Stimulated activated memory B cell treated with anti-CD40 and anti-IgM and Interleukin-4, amounts not matched to agents 10 μg/mL and 1 μg/mL and 100 μg/mL, for 72 hours (primary cell): ENCODE measurements around the gene RPS17.
A peak's percentile ranks its signal among the peaks of the same experiment; 100 is the strongest.

Experiments used
- ATAC-seq: fragments of 150-1000 bp; cut with Tn5 transposase; 2 replicates; pipeline ENCODE4 v1.10.0; 2021
- H3K27ac Mint-ChIP-seq: one replicate; pipeline ENCODE4 v1.8.0; 2022; ENCODE audit warnings: mild to moderate bottlenecking, mixed read lengths
- H3K27me3 Mint-ChIP-seq: one replicate; pipeline ENCODE4 v1.8.0; 2022; ENCODE audit warnings: mixed read lengths
- H3K36me3 Mint-ChIP-seq: one replicate; pipeline ENCODE4 v1.8.0; 2022; ENCODE audit warnings: mixed read lengths
- H3K4me1 Mint-ChIP-seq: one replicate; pipeline ENCODE4 v1.8.0; 2022; ENCODE audit warnings: mixed read lengths
- H3K4me3 Mint-ChIP-seq: one replicate; pipeline ENCODE4 v1.8.0; 2022; ENCODE audit warnings: mild to moderate bottlenecking, moderate library complexity, mixed read lengths
- H3K9me3 Mint-ChIP-seq: one replicate; pipeline ENCODE4 v1.8.0; 2022; ENCODE audit warnings: mixed read lengths

Gene RPS17

DNA sequence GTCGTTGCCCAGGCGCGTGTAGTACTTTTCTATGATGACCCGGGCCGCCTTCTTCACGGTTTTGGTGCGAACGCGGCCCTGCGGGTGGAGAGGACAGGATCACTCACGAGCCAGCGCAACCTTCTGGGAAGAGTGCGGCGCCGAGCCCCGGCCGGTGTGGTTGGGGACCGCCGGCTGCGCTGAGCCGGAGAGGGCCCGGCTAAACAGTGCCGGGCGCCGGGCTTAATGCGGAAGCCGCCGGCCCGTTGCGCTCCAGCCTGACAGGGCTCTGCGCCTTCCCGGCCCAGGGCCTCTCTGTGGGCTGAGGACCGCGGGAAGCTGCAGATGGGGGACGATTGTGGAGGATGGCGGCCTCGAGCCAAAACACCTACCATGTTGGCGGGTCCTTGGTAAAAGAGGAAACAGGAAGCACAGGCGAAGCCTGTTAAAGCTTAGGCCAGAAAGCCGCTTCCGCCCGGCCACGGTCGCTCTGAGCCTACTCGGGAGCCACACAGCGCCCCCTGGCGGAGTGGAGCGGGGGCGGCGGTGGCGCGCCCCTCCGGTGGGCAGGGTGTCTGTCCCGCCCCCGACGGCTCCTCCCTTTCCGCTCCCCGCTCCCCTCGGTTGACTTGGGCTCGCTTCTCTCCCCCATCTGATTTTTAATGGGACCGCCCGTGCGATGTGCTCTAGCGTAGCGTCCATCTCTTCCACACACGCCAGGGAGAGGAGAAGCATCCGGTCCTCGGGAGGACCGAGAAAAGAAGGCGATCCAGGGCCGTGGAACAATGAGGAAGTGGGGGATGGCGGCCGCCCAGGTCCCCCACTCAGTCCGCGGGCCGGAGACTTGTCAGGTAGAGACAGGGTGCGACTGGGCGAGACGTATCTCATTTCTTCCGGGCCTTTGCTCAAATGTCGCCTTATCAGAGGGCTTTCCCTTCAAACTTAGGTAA is at the start of gene RPS17:
RPS17 (minus strand) TSS at position 403 of the 929 bp plus-strand sequence; CDS start at position 374, 29 bp downstream.
- Mint-ChIP-seq H3K27ac (peak within 1 kb of the TSS; percentile 94), H3K36me3 (peaks cover 47% of the 10 kb centered on the region), H3K27me3 (no peaks in the 10 kb centered on the region), H3K4me1 (peaks cover 45% of the 10 kb centered on the region), H3K4me3 (peak within 1 kb of the TSS; percentile 94), H3K9me3 (no peaks in the 10 kb centered on the region)
- ATAC-seq, result peak; percentile 99

DNA sequence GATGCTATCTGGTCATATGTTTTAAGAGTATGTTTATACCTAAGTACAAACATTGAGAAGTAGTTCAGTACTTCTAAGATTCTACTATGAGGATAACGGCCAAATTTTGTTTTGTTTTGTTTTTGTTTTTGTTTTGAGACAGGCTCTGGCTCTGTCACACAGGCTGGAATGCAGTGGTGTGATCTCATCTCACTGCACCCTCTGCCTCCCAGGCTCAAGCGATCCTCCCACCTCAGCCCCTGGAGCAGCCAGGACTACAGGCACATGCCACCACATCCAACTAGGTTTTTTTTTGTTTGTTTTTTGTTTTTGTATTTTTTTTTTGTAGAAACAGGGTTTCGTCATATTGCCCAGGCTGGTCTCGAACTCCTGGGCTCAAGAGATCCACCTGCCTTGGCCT is 47.5 kb upstream of the RPS17 start:
- no peak for ATAC-seq
- Mint-ChIP-seq H3K36me3 (no peaks in the 10 kb centered on the region), H3K27ac (no peak overlapping the region), H3K4me3 (no peak overlapping the region), H3K9me3 (no peaks in the 10 kb centered on the region), H3K27me3 (peaks cover 22% of the 10 kb centered on the region), H3K4me1 (no peaks in the 10 kb centered on the region)

DNA sequence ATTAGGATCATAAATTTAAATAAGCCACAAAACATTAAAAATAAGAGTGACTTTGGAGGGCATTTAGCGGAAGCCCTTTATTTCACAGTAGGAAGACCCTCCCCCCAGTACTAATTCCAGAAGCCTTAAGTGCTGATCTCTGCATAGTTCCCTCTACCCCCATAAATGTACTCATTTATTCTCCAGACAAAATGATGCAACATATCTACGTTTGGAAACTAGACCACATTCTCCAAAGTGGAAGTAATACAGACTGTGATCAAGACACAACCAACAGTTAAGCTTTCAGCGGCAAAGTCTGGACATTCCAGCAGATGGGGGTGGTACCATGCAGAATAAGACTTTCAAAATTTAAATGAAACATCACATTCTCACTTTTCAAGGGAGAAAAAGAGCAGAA is 44.8 kb upstream of the RPS17 start:
- peaks cover 8% of the 10 kb centered on the region for H3K27me3 Mint-ChIP-seq
- no peaks in the 10 kb centered on the region for H3K9me3 Mint-ChIP-seq
- ATAC-seq, result no peak
- H3K27ac Mint-ChIP-seq, result no peak overlapping the region
- no peaks in the 10 kb centered on the region for H3K36me3 Mint-ChIP-seq
- H3K4me3 Mint-ChIP-seq, result no peak overlapping the region
- no peaks in the 10 kb centered on the region for H3K4me1 Mint-ChIP-seq

DNA sequence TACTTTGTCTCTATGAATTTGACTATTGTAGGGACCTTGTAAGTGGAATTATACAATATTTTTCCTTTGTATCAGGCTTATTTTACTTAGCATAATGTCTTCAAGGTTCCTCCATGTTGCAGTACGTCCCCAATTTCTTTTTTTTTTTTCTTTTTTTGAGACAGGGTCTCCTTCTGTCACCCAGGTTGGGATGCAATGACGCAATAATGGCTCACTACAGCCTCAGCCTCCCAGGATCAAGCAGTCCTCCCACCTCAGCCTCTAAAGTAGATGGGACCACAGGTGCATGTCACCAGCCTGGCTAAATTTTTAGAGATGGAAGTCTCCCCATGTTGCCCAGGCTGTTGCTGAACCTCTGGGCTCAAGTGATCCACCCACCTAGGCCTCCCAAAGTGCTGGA is 40.5 kb upstream of the RPS17 start:
- Mint-ChIP-seq H3K27ac (no peak overlapping the region), H3K4me1 (no peaks in the 10 kb centered on the region), H3K9me3 (no peaks in the 10 kb centered on the region), H3K4me3 (no peak overlapping the region), H3K27me3 (peaks cover 17% of the 10 kb centered on the region), H3K36me3 (no peaks in the 10 kb centered on the region)
- no peak for ATAC-seq

DNA sequence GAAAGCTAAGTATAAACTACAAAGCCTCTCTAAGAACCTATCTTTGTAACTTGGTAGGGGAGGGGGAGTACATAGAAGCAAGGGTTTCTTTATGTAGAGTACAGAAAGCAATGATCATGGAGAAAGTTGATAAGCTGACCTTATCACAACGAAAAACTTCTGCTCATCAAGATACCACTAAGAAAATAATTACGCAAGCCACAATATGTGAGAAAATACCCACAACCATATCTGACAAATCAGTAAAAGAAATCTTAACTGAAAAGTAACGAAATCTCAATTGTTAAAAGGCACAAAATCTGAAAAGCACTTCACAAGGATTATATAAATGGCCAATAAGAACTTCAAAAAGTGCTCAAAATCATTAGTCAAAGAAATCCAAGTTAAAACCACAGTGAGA is 35.1 kb upstream of the RPS17 start:
- Mint-ChIP-seq H3K4me1 (no peaks in the 10 kb centered on the region), H3K27me3 (peaks cover 44% of the 10 kb centered on the region), H3K9me3 (no peaks in the 10 kb centered on the region), H3K27ac (no peak overlapping the region), H3K36me3 (no peaks in the 10 kb centered on the region), H3K4me3 (no peak overlapping the region)
- ATAC-seq, result no peak

DNA sequence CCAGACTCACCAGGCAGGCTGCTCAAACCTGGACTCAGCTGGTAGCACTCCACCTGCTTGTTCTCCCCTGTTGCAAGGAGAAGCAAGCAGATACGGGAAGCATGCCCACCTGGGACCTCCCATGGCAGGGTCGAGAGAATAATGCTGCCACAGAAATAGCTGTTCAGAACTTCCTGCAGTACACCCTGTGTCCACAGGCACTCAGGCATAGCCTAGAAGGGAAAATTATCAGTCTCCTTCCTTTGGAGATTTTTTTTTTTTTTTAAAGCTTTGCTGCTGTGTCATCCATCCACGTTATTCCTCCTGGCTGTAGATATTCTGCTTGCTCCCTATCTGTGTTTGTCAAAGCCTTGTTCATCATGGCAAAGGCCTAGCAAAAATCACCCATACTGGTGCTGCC is 32.7 kb upstream of the RPS17 start:
- Mint-ChIP-seq H3K9me3 (no peaks in the 10 kb centered on the region), H3K4me1 (no peaks in the 10 kb centered on the region), H3K36me3 (no peaks in the 10 kb centered on the region), H3K27me3 (peaks cover 45% of the 10 kb centered on the region), H3K27ac (no peak overlapping the region), H3K4me3 (no peak overlapping the region)
- no peak for ATAC-seq

DNA sequence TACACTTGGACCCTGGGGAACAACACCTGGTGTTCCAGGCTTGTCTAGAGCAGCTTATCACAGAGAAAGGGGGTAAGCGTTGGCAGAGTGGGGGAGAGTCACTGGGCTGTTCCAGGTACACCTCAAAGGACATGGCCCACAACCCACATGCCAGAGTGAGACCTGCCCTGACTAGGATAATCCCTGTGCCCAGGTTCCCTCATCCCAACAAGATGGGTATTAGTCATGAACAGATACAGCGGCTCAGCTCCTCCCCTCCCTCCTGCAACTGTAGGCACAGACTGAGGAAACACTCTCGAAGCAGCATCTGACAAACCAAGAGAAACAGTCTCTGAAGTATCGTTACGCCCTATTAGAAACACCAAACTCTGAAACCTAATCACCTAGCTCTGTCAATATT is 32.1 kb upstream of the RPS17 start:
- no peaks in the 10 kb centered on the region for H3K36me3 Mint-ChIP-seq
- no peak overlapping the region for H3K4me3 Mint-ChIP-seq
- no peaks in the 10 kb centered on the region for H3K4me1 Mint-ChIP-seq
- H3K9me3 Mint-ChIP-seq, result no peaks in the 10 kb centered on the region
- H3K27ac Mint-ChIP-seq, result no peak overlapping the region
- peaks cover 45% of the 10 kb centered on the region for H3K27me3 Mint-ChIP-seq
- no peak for ATAC-seq

DNA sequence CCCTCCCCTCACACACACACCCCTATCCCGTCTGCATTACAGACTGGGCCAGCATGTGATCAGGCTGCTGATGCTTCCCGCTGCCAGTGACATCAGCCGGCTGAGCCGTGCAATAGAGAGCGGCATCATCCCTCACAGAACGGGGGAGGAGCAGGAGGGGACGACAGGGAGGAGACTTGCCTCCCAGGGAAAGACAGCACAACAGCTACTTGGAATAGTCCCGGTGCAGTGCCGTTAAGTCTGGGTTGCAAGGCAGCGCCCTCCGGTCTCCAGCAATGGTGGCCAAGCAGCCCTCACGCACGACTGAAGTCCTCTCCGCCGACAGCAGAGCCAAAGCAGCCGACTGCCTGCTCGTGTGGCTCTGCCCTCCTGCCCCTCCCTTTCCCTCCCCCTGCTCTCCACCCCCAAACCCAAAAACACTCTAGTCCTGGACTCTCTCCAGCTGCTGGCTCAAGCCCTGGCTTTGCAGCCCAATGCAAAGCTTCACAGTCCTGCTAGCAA is 31.5 kb upstream of the RPS17 start:
- ATAC-seq, result peak; percentile 42
- H3K4me3 Mint-ChIP-seq, result peak overlapping the region; percentile 32
- no peak overlapping the region for H3K27ac Mint-ChIP-seq
- H3K27me3 Mint-ChIP-seq, result peaks cover 48% of the 10 kb centered on the region
- no peaks in the 10 kb centered on the region for H3K4me1 Mint-ChIP-seq
- H3K9me3 Mint-ChIP-seq, result no peaks in the 10 kb centered on the region
- H3K36me3 Mint-ChIP-seq, result no peaks in the 10 kb centered on the region

DNA sequence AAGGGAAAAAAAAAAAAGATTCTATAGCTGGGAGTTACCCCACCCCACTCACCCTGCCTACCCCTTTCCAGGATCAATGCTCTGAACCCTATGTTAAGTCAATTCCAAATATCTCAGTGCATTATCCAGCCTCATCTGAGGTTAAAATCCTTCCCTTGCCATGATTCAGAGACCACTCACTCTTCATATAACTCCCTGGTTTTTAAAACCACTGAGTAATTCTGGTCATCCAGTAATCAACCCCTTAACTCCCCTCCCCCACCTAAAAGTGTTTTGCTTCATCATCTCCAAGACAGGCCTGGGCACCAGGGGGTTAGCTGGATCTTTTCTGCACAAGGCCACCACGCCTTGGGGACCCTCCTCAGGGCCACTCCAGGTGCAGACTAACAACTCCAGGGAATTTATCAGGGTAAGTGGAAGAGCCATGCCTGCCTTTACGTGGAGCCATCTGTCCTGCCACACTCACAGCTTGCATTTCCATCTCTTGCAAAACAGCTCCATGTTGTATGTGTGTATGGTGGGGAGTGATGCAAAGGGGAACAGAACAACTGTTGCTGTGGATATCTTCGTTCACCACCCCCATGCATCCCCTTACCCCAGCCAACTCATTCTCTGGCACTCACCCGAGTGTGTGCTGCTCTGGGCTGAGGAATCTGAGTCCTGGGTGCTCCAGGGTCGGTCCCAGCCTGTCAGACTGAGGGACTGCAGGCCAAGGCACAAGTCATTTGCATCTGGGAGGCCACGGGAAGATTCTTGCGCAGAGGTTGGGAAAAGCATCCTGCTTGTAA is 30.7 kb upstream of the RPS17 start:
- H3K27me3 Mint-ChIP-seq, result peaks cover 47% of the 10 kb centered on the region
- no peak overlapping the region for H3K4me3 Mint-ChIP-seq
- no peaks in the 10 kb centered on the region for H3K36me3 Mint-ChIP-seq
- no peak overlapping the region for H3K27ac Mint-ChIP-seq
- no peaks in the 10 kb centered on the region for H3K9me3 Mint-ChIP-seq
- H3K4me1 Mint-ChIP-seq, result no peaks in the 10 kb centered on the region
- no peak for ATAC-seq

DNA sequence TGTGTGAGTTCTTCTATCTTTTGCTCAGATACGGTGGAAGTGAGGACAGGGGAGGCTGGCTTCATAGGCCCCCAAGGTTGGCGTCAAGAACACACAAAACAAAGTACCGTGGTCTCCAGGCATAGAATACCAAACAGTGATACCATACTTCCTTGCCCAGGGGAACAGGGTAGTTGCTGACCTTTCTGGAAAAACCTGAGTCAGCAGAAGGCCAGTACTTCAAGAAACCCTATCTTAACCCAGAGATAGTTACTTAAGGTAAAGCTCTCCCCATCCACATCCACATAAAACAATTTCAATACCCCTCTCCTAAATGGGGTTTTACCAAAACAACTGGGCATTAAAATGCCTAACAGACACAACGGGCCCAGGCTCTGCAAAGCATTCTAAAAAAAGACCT is 29.6 kb upstream of the RPS17 start:
- H3K4me3 Mint-ChIP-seq, result no peak overlapping the region
- no peak for ATAC-seq
- no peaks in the 10 kb centered on the region for H3K36me3 Mint-ChIP-seq
- H3K27me3 Mint-ChIP-seq, result peaks cover 44% of the 10 kb centered on the region
- H3K27ac Mint-ChIP-seq, result no peak overlapping the region
- H3K4me1 Mint-ChIP-seq, result no peaks in the 10 kb centered on the region
- no peaks in the 10 kb centered on the region for H3K9me3 Mint-ChIP-seq

DNA sequence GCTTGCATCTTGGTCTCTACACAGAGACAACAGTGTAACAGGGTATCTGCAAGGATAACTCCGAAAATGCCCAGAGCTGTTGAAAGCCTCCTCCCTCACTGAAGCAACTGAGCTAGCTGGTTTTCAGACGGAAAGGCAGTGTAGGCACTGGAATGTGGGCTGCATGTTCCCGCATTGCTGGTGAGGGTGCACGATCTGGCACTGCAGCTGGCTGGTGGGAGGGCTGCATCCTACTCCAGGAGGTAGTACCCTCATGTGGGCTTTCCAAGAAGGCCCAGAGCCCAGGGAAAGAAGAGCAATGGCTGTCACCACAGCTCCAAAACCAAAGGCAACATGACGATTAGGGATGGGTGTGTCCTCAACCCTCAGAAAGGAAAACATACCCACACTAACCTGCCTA is 28.7 kb upstream of the RPS17 start:
- Mint-ChIP-seq H3K27me3 (peaks cover 43% of the 10 kb centered on the region), H3K4me3 (no peak overlapping the region), H3K36me3 (no peaks in the 10 kb centered on the region), H3K27ac (no peak overlapping the region), H3K9me3 (no peaks in the 10 kb centered on the region), H3K4me1 (no peaks in the 10 kb centered on the region)
- ATAC-seq, result no peak

DNA sequence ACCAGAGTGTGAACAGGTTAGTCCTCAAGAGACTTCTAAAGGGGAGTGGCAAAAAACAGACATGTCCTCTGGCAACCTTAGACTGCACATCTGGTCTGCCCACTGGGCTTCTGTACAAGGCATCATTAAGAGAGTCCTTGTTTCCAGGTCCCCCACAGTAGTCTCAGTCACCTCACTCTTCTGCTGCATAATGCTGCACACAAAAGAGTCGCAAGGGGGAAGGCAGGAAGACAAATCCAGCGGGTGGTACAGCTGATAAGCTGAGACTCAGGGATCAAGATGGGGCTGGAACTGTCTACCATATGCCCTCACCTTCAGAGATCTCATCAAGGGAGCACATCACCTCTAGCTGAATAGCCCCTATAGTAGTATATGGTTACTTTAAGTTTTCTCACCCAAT is 27.4 kb upstream of the RPS17 start:
- Mint-ChIP-seq H3K4me3 (no peak overlapping the region), H3K36me3 (no peaks in the 10 kb centered on the region), H3K9me3 (no peaks in the 10 kb centered on the region), H3K27me3 (peaks cover 30% of the 10 kb centered on the region), H3K4me1 (no peaks in the 10 kb centered on the region), H3K27ac (no peak overlapping the region)
- no peak for ATAC-seq

DNA sequence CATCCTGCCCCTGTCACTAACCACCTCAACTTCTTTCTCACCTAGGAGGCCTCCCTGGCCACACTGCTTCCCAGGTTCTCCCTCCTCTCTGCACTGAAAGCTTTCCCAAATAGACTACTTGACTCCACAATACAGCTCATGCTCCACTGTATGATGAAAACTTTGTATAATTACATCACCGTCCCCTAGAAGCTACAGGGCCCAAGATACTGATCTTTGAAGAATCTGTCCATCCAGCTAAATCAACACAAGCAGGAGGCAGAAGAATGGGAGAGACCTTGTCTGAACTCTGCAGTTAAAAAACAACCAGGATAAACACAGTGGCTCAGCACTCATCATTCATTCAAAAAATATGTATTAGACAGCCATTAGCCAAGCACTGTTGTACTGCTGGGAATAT is 26.4 kb upstream of the RPS17 start:
- no peaks in the 10 kb centered on the region for H3K4me1 Mint-ChIP-seq
- H3K27ac Mint-ChIP-seq, result no peak overlapping the region
- no peak overlapping the region for H3K4me3 Mint-ChIP-seq
- peaks cover 20% of the 10 kb centered on the region for H3K27me3 Mint-ChIP-seq
- no peaks in the 10 kb centered on the region for H3K9me3 Mint-ChIP-seq
- H3K36me3 Mint-ChIP-seq, result no peaks in the 10 kb centered on the region
- ATAC-seq, result no peak

DNA sequence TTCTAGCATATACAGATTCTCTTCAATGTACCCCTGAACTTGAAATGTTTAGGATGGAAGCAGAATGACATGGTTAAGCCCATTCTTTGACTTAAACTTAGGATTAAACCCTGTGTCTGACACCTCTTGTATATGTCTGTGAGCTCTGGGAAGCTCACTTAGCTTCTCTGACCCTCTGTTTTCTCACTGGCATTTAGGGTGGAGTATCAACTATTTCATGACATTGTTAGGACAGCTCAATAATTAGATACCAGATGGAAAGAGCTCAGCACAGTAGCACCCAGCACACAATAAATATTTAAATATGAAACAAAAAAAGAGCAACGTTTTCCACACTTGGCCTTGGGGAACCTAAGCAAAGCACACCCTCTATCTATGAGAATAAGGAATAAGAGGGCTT is 18.2 kb upstream of the RPS17 start:
- H3K4me1 Mint-ChIP-seq, result no peaks in the 10 kb centered on the region
- no peak for ATAC-seq
- no peaks in the 10 kb centered on the region for H3K27me3 Mint-ChIP-seq
- no peak overlapping the region for H3K27ac Mint-ChIP-seq
- H3K9me3 Mint-ChIP-seq, result no peaks in the 10 kb centered on the region
- H3K36me3 Mint-ChIP-seq, result no peaks in the 10 kb centered on the region
- no peak overlapping the region for H3K4me3 Mint-ChIP-seq

DNA sequence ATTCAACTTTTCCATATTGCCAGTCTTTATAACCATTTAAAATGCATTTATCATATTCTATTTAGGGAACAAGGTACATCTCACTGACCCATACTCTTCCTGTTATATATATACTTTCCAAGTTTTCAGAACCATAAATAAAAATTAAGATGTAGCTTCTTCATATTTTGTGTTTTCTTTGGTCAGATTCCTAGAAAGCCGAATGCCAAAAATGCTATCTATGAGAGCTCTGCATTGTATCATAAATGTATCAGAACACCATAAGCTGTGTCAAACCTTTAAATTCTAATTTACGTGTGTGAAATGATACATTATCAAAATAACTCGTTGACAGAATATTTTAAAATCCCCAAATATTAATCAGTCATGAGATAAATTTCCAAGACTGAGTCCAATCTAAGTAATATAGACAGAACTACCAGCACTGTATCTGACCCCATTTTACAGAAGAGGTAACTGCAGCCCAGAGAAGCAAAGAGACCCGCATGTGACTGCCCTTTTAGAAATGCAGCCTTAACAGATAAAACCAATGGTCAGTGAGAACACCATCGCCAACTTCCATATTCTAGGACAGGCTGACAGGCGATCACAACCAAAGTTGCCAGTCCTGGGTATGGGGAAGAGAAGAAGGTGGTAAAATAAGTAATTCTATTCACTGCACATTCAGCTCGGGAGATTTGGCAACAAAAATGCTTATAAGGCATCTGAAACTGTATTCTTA is 16.2 kb upstream of the RPS17 start:
- H3K4me3 Mint-ChIP-seq, result no peak overlapping the region
- peaks cover 12% of the 10 kb centered on the region for H3K4me1 Mint-ChIP-seq
- no peaks in the 10 kb centered on the region for H3K27me3 Mint-ChIP-seq
- H3K9me3 Mint-ChIP-seq, result no peaks in the 10 kb centered on the region
- H3K27ac Mint-ChIP-seq, result no peak overlapping the region
- no peaks in the 10 kb centered on the region for H3K36me3 Mint-ChIP-seq
- no peak for ATAC-seq
